Muscle of leg (tissue), 11 donors: Measurements from ENCODE around the gene R3HCC1L. TPM values are rescaled to one million over a fixed set of nuclear protein-coding genes. Genes with fewer than 3 reads are reported as not detected.

ENCODE experiments used
- DNase-seq: peaks from one replicate; pipeline ENCODE4 v3.0.0; 2013
- H3K27ac ChIP-seq: one replicate; pipeline ENCODE4 v1.5.1; 2013; ENCODE audit warnings: mild to moderate bottlenecking, low read length, control low read depth
- H3K27me3 ChIP-seq: one replicate; pipeline ENCODE4 v1.6.1; 2013; ENCODE audit warnings: low read length; ENCODE audit not compliant: control insufficient read depth, insufficient read depth
- H3K36me3 ChIP-seq: one replicate; pipeline ENCODE4 v1.6.1; 2013; ENCODE audit warnings: low read length; ENCODE audit not compliant: control insufficient read depth, insufficient read depth
- H3K4me1 ChIP-seq: one replicate; pipeline ENCODE4 v1.6.1; 2013; ENCODE audit warnings: low read length; ENCODE audit not compliant: control insufficient read depth, insufficient read depth
- H3K4me3 ChIP-seq: one replicate; pipeline ENCODE4 v1.5.1; 2013; ENCODE audit warnings: low read length, control low read depth
- H3K9me3 ChIP-seq: replicated peaks from 2 replicates; pipeline ENCODE4 v1.6.1; 2013; ENCODE audit warnings: low read depth, low read length; ENCODE audit not compliant: control insufficient read depth
- WGBS: methylation state at CpG from one replicate; pipeline ENCODE4 v1.1.5; 2013; ENCODE audit warnings: missing lambda C conversion rate; ENCODE audit not compliant: insufficient coverage; 5-methylcytosine and 5-hydroxymethylcytosine counted together
- polyA plus RNA-seq, 8 donors: library from polyadenylated mRNA; unstranded; fragments of 120-200 nt; gene quantifications; one replicate each; pipeline versions ENCODE4 v1.2.1 to v1.2.3, GENCODE V29; 2013; ENCODE audit warnings: inconsistent platforms in 1 of 8, low replicate concordance in 1 of 8; ENCODE audit not compliant: insufficient read length in 8 of 8, insufficient read depth in 1 of 8
- total RNA-seq: library from RNA; stranded (reverse); fragments of 120-200 nt; gene quantifications from one replicate; pipeline ENCODE4 v1.2.4, GENCODE V29; 2013

The R3HCC1L gene
- total and polyA plus RNA-seq, 9 donors, result 10.0 to 13.5 (median 11.9) TPM

- no peaks in the 10 kb centered on the region for H3K9me3 ChIP-seq
- H3K4me3 ChIP-seq, result no peak overlapping the region
- H3K27me3 ChIP-seq, result peaks cover 9% of the 10 kb centered on the region
- no peak for DNase-seq
- 97% methylated on average over 3 of the region's 12 CpGs for WGBS
- no peak overlapping the region for H3K27ac ChIP-seq
- H3K36me3 ChIP-seq, result no peaks in the 10 kb centered on the region
- H3K4me1 ChIP-seq, result peaks cover 45% of the 10 kb centered on the region
Observed at GRCh38 chr10:98264378-98265065, 130.1 kb downstream of the R3HCC1L start.

- no peak for DNase-seq
- Histone ChIP-seq H3K4me1 (peaks cover 51% of the 10 kb centered on the region), H3K36me3 (no peaks in the 10 kb centered on the region), H3K27me3 (peaks cover 9% of the 10 kb centered on the region), H3K9me3 (no peaks in the 10 kb centered on the region), H3K27ac (no peak overlapping the region), H3K4me3 (no peak overlapping the region)
- 66% methylated on average over 14 of the region's 17 CpGs for WGBS
Observed at GRCh38 chr10:98265403-98266378, 131.2 kb downstream of the R3HCC1L start.

- Histone ChIP-seq H3K9me3 (no peaks in the 10 kb centered on the region), H3K4me3 (no peak overlapping the region), H3K27ac (no peak overlapping the region), H3K27me3 (peaks cover 9% of the 10 kb centered on the region), H3K4me1 (peaks cover 43% of the 10 kb centered on the region), H3K36me3 (no peaks in the 10 kb centered on the region)
- no peak for DNase-seq
- 73% methylated on average over 2 of the region's 5 CpGs for WGBS
Observed at GRCh38 chr10:98266647-98267046, 132.2 kb downstream of the R3HCC1L start.

- Histone ChIP-seq H3K4me1 (peaks cover 43% of the 10 kb centered on the region), H3K27me3 (peaks cover 9% of the 10 kb centered on the region), H3K27ac (peak overlapping the region; percentile 82), H3K4me3 (peak overlapping the region; percentile 50), H3K9me3 (no peaks in the 10 kb centered on the region), H3K36me3 (no peaks in the 10 kb centered on the region)
- 51% methylated on average over 18 of the region's 22 CpGs for WGBS
- no peak for DNase-seq
Observed at GRCh38 chr10:98267069-98267893, 132.8 kb downstream of the R3HCC1L start.

GRCh38 chr10:98267894-98268693, 133.6 kb downstream of the R3HCC1L start, which contains the start of gene LOXL4:
LOXL4 (minus strand) TSS chr10:98268194; CDS start chr10:98263019, 5,175 bp downstream.
- Histone ChIP-seq H3K27me3 (peaks cover 9% of the 10 kb centered on the region), H3K36me3 (no peaks in the 10 kb centered on the region), H3K27ac (peak within 1 kb of the TSS; percentile 82), H3K4me1 (peaks cover 43% of the 10 kb centered on the region), H3K4me3 (peak within 1 kb of the TSS; percentile 56), H3K9me3 (no peaks in the 10 kb centered on the region)
- 4% methylated on average over 45 of the region's 75 CpGs for WGBS
- peak; percentile 70 for DNase-seq

- DNase-seq, result no peak
- H3K9me3 ChIP-seq, result no peaks in the 10 kb centered on the region
- no peaks in the 10 kb centered on the region for H3K36me3 ChIP-seq
- 41% methylated on average over 4 of the region's 17 CpGs for WGBS
- peaks cover 43% of the 10 kb centered on the region for H3K4me1 ChIP-seq
- H3K27me3 ChIP-seq, result peaks cover 9% of the 10 kb centered on the region
- peak overlapping the region; percentile 72 for H3K27ac ChIP-seq
- peak overlapping the region; percentile 56 for H3K4me3 ChIP-seq
Observed at GRCh38 chr10:98268694-98269431, 134.4 kb downstream of the R3HCC1L start.

GRCh38 chr10:98269435-98269912, 135.0 kb downstream of the R3HCC1L start:
- H3K27me3 ChIP-seq, result peaks cover 9% of the 10 kb centered on the region
- peak; percentile 82 for DNase-seq
- peak overlapping the region; percentile 63 for H3K27ac ChIP-seq
- H3K4me3 ChIP-seq, result no peak overlapping the region
- H3K36me3 ChIP-seq, result no peaks in the 10 kb centered on the region
- peaks cover 43% of the 10 kb centered on the region for H3K4me1 ChIP-seq
- WGBS, result 34% methylated on average over 5 of the region's 8 CpGs
- no peaks in the 10 kb centered on the region for H3K9me3 ChIP-seq

- Histone ChIP-seq H3K36me3 (no peaks in the 10 kb centered on the region), H3K27me3 (peaks cover 9% of the 10 kb centered on the region), H3K27ac (no peak overlapping the region), H3K4me3 (no peak overlapping the region), H3K4me1 (peaks cover 43% of the 10 kb centered on the region), H3K9me3 (no peaks in the 10 kb centered on the region)
- no peak for DNase-seq
- 58% methylated on average over 5 of the region's 10 CpGs for WGBS
Observed at GRCh38 chr10:98270073-98270740, 135.8 kb downstream of the R3HCC1L start.
